Measurements from ENCODE around the gene INSRR.

INSRR gene

GRCh38 chr1:156864796-156865195, 5.9 kb upstream of the INSRR start:
- Histone ChIP-seq H3K4me1 (ENCODE audit: control insufficient read depth, insufficient read depth, low read length) (peaks cover 3% of the 10 kb centered on the region), H3K27ac (ENCODE audit: low read depth, low read length) (no peak overlapping the region), H3K36me3 (ENCODE audit: control insufficient read depth, insufficient read depth, low read length) (no peaks in the 10 kb centered on the region), H3K27me3 (ENCODE audit: control insufficient read depth, insufficient read depth, low read length) (peaks cover 27% of the 10 kb centered on the region), H3K4me3 (ENCODE audit: low read length) (no peak overlapping the region), H3K9ac (ENCODE audit: low read length) (no peak overlapping the region)

- Histone ChIP-seq H3K9ac (ENCODE audit: low read length) (no peak overlapping the region), H3K4me3 (ENCODE audit: low read length) (no peak overlapping the region), H3K27me3 (ENCODE audit: control insufficient read depth, insufficient read depth, low read length) (peaks cover 36% of the 10 kb centered on the region), H3K4me1 (ENCODE audit: control insufficient read depth, insufficient read depth, low read length) (peaks cover 3% of the 10 kb centered on the region), H3K36me3 (ENCODE audit: control insufficient read depth, insufficient read depth, low read length) (no peaks in the 10 kb centered on the region), H3K27ac (ENCODE audit: low read depth, low read length) (no peak overlapping the region)
These were observed 4.7 kb upstream of the INSRR start for GRCh38 chr1:156863631-156864030.

- H3K4me3 ChIP-seq (ENCODE audit: low read length): no peak overlapping the region
- H3K4me1 ChIP-seq (ENCODE audit: control insufficient read depth, insufficient read depth, low read length): peaks cover 3% of the 10 kb centered on the region
- no peaks in the 10 kb centered on the region for H3K36me3 ChIP-seq (ENCODE audit: control insufficient read depth, insufficient read depth, low read length)
- H3K9ac ChIP-seq (ENCODE audit: low read length): no peak overlapping the region
- H3K27me3 ChIP-seq (ENCODE audit: control insufficient read depth, insufficient read depth, low read length): peaks cover 41% of the 10 kb centered on the region
- H3K27ac ChIP-seq (ENCODE audit: low read depth, low read length): no peak overlapping the region
These were observed 4.2 kb upstream of the INSRR start for GRCh38 chr1:156862997-156863599.

GRCh38 chr1:156862584-156862983, 3.7 kb upstream of the INSRR start:
- Histone ChIP-seq H3K27ac (ENCODE audit: low read depth, low read length) (no peak overlapping the region), H3K4me3 (ENCODE audit: low read length) (no peak overlapping the region), H3K9ac (ENCODE audit: low read length) (no peak overlapping the region), H3K36me3 (ENCODE audit: control insufficient read depth, insufficient read depth, low read length) (no peaks in the 10 kb centered on the region), H3K4me1 (ENCODE audit: control insufficient read depth, insufficient read depth, low read length) (peaks cover 3% of the 10 kb centered on the region), H3K27me3 (ENCODE audit: control insufficient read depth, insufficient read depth, low read length) (peaks cover 46% of the 10 kb centered on the region)

- H3K9ac ChIP-seq (ENCODE audit: low read length): no peak within 1 kb of the TSS
- H3K27me3 ChIP-seq (ENCODE audit: control insufficient read depth, insufficient read depth, low read length): peaks cover 51% of the 10 kb centered on the region
These were observed 1.9 kb upstream of the INSRR start, which contains the start of gene NTRK1 for GRCh38 chr1:156860628-156861423. NTRK1 (plus strand) TSS chr1:156860865; CDS start chr1:156860935, 70 bp downstream.

GRCh38 chr1:156860113-156860627, 1.3 kb upstream of the INSRR start:
- Histone ChIP-seq H3K4me1 (ENCODE audit: control insufficient read depth, insufficient read depth, low read length) (peaks cover 3% of the 10 kb centered on the region), H3K27me3 (ENCODE audit: control insufficient read depth, insufficient read depth, low read length) (peaks cover 51% of the 10 kb centered on the region), H3K36me3 (ENCODE audit: control insufficient read depth, insufficient read depth, low read length) (no peaks in the 10 kb centered on the region), H3K9ac (ENCODE audit: low read length) (no peak overlapping the region), H3K4me3 (ENCODE audit: low read length) (peak overlapping the region; percentile 40), H3K27ac (ENCODE audit: low read depth, low read length) (no peak overlapping the region)

More at GRCh38 chr1:156860628-156861423, 1.9 kb upstream of the INSRR start, which contains the start of gene NTRK1:
- Histone ChIP-seq H3K4me1 (ENCODE audit: control insufficient read depth, insufficient read depth, low read length) (peaks cover 3% of the 10 kb centered on the region), H3K4me3 (ENCODE audit: low read length) (peak within 1 kb of the TSS; percentile 40), H3K36me3 (ENCODE audit: control insufficient read depth, insufficient read depth, low read length) (no peaks in the 10 kb centered on the region), H3K27ac (ENCODE audit: low read depth, low read length) (no peak within 1 kb of the TSS)

GRCh38 chr1:156859523-156860112, 701 bp upstream of the INSRR start:
- Histone ChIP-seq H3K27me3 (ENCODE audit: control insufficient read depth, insufficient read depth, low read length) (peaks cover 51% of the 10 kb centered on the region), H3K9ac (ENCODE audit: low read length) (no peak overlapping the region), H3K4me1 (ENCODE audit: control insufficient read depth, insufficient read depth, low read length) (peaks cover 3% of the 10 kb centered on the region), H3K4me3 (ENCODE audit: low read length) (peak overlapping the region; percentile 40), H3K36me3 (ENCODE audit: control insufficient read depth, insufficient read depth, low read length) (no peaks in the 10 kb centered on the region), H3K27ac (ENCODE audit: low read depth, low read length) (no peak overlapping the region)

GRCh38 chr1:156858555-156858956, 361 bp downstream of the INSRR start:
- H3K27me3 ChIP-seq (ENCODE audit: control insufficient read depth, insufficient read depth, low read length): peaks cover 46% of the 10 kb centered on the region
- no peak overlapping the region for H3K9ac ChIP-seq (ENCODE audit: low read length)
- no peak overlapping the region for H3K4me3 ChIP-seq (ENCODE audit: low read length)
- H3K4me1 ChIP-seq (ENCODE audit: control insufficient read depth, insufficient read depth, low read length): peaks cover 3% of the 10 kb centered on the region
- H3K27ac ChIP-seq (ENCODE audit: low read depth, low read length): no peak overlapping the region
- H3K36me3 ChIP-seq (ENCODE audit: control insufficient read depth, insufficient read depth, low read length): no peaks in the 10 kb centered on the region

- Histone ChIP-seq H3K27ac (ENCODE audit: low read depth, low read length) (no peak overlapping the region), H3K27me3 (ENCODE audit: control insufficient read depth, insufficient read depth, low read length) (peaks cover 46% of the 10 kb centered on the region), H3K9ac (ENCODE audit: low read length) (no peak overlapping the region), H3K36me3 (ENCODE audit: control insufficient read depth, insufficient read depth, low read length) (no peaks in the 10 kb centered on the region), H3K4me1 (ENCODE audit: control insufficient read depth, insufficient read depth, low read length) (peaks cover 3% of the 10 kb centered on the region), H3K4me3 (ENCODE audit: low read length) (no peak overlapping the region)
These were observed 1.4 kb downstream of the INSRR start for GRCh38 chr1:156857532-156857931.

GRCh38 chr1:156856282-156856785, 2.6 kb downstream of the INSRR start:
- Histone ChIP-seq H3K36me3 (ENCODE audit: control insufficient read depth, insufficient read depth, low read length) (no peaks in the 10 kb centered on the region), H3K27ac (ENCODE audit: low read depth, low read length) (no peak overlapping the region), H3K9ac (ENCODE audit: low read length) (no peak overlapping the region), H3K4me3 (ENCODE audit: low read length) (no peak overlapping the region), H3K27me3 (ENCODE audit: control insufficient read depth, insufficient read depth, low read length) (peaks cover 36% of the 10 kb centered on the region), H3K4me1 (ENCODE audit: control insufficient read depth, insufficient read depth, low read length) (peaks cover 3% of the 10 kb centered on the region)

GRCh38 chr1:156854634-156855033, 4.3 kb downstream of the INSRR start:
- Histone ChIP-seq H3K9ac (ENCODE audit: low read length) (no peak overlapping the region), H3K4me1 (ENCODE audit: control insufficient read depth, insufficient read depth, low read length) (no peaks in the 10 kb centered on the region), H3K36me3 (ENCODE audit: control insufficient read depth, insufficient read depth, low read length) (no peaks in the 10 kb centered on the region), H3K27ac (ENCODE audit: low read depth, low read length) (no peak overlapping the region), H3K27me3 (ENCODE audit: control insufficient read depth, insufficient read depth, low read length) (peaks cover 23% of the 10 kb centered on the region), H3K4me3 (ENCODE audit: low read length) (no peak overlapping the region)

- H3K27ac ChIP-seq (ENCODE audit: low read depth, low read length): no peak overlapping the region
- peaks cover 16% of the 10 kb centered on the region for H3K27me3 ChIP-seq (ENCODE audit: control insufficient read depth, insufficient read depth, low read length)
- H3K4me1 ChIP-seq (ENCODE audit: control insufficient read depth, insufficient read depth, low read length): no peaks in the 10 kb centered on the region
- no peak overlapping the region for H3K4me3 ChIP-seq (ENCODE audit: low read length)
- H3K9ac ChIP-seq (ENCODE audit: low read length): no peak overlapping the region
- H3K36me3 ChIP-seq (ENCODE audit: control insufficient read depth, insufficient read depth, low read length): no peaks in the 10 kb centered on the region
These were observed 5.2 kb downstream of the INSRR start for GRCh38 chr1:156853761-156854160.

Measured in rectal smooth muscle tissue (tissue), 1 donor.